ENCODE measurements around the gene ARHGDIG. TPM values are rescaled to one million over a fixed set of nuclear protein-coding genes. Genes with fewer than 3 reads are reported as not detected.

Gene ARHGDIG
- total RNA-seq, 4 donors from 2014 or later, result 2.1 TPM; not detected in 3

DNA sequence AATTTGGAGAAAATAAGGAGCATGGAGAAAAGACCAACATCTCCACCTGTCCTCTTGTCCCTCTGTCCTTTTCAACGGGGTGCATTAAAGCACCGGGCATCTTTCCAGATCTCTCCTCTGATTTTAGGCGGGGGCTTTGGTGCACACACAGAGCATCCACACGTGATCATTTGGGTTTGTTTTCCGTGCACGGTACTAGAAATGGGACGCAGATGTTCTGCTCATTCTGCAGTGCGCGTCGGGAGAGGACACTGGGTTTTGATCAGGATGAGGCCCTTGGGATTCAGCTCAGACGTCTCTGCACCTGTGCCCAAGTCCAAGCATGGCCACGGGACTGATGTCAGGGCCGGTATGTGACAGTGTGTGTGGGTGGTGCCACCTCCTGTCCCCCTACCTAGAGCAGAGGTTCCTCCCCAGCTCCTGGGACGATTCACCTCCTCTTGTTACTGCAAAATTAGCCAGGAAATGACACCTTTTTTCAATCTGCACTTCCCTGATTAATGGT, 34.5 kb downstream of the ARHGDIG start:
- intact Hi-C loops (cut with DNase I; ENCODE audit: low total_unique reads), result no loop called here
- no peaks in the 10 kb centered on the region for H3K36me3 ChIP-seq
- TF ChIP-seq, protein P1, sequence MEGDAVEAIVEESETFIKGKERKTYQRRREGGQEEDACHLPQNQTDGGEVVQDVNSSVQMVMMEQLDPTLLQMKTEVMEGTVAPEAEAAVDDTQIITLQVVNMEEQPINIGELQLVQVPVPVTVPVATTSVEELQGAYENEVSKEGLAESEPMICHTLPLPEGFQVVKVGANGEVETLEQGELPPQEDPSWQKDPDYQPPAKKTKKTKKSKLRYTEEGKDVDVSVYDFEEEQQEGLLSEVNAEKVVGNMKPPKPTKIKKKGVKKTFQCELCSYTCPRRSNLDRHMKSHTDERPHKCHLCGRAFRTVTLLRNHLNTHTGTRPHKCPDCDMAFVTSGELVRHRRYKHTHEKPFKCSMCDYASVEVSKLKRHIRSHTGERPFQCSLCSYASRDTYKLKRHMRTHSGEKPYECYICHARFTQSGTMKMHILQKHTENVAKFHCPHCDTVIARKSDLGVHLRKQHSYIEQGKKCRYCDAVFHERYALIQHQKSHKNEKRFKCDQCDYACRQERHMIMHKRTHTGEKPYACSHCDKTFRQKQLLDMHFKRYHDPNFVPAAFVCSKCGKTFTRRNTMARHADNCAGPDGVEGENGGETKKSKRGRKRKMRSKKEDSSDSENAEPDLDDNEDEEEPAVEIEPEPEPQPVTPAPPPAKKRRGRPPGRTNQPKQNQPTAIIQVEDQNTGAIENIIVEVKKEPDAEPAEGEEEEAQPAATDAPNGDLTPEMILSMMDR (IDR thresholded peaks at IDR 0.05), result no peak
- TF ChIP-seq POLR2A (IDR thresholded peaks at IDR 0.05), result no peak

DNA sequence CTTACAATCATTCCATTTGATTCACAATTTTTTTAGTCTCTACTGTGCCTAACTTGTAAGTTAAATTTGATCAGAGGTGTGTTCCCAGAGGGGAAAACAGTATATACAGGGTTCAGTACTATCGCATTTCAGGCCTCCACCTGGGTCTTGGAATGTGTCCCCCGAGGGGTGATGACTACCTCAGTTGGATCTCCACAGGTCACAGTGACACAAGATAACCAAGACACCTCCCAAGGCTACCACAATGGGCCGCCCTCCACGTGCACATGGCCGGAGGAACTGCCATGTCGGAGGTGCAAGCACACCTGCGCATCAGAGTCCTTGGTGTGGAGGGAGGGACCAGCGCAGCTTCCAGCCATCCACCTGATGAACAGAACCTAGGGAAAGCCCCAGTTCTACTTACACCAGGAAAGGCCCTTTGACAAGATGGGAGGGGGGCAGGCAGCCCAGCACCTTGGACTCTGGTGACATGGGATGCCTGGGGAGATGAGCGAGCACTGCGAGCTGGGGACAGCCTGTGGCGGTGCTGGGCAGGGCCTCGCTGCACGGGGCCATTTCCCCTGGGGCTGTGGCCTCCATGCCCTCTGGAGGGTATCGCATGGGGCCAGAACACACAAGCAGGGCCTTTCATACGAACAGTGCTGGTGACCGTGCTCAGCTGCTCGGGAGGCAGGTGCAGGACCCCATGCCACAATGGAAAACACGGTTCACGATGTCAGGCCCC, 36.5 kb downstream of the ARHGDIG start:
- no peak for DNase-seq
- Histone ChIP-seq H3K4me3 (no peak overlapping the region), H3K36me3 (no peaks in the 10 kb centered on the region), H3K27me3 (no peaks in the 10 kb centered on the region), H3K27ac (no peak overlapping the region), H3K9me3 (no peaks in the 10 kb centered on the region), H3K4me1 (no peaks in the 10 kb centered on the region)
- TF ChIP-seq, protein P1 (IDR thresholded peaks at IDR 0.05), result no peak
- peak in 1 of 2 donors; percentile 11 for TF ChIP-seq POLR2A (IDR thresholded peaks at IDR 0.05)
- intact Hi-C loops (cut with DNase I; ENCODE audit: low total_unique reads), result no loop called here

More for the DNA sequence above, 34.5 kb downstream of the ARHGDIG start:
- Histone ChIP-seq H3K27ac (no peak overlapping the region), H3K4me1 (no peaks in the 10 kb centered on the region), H3K27me3 (no peaks in the 10 kb centered on the region), H3K9me3 (no peaks in the 10 kb centered on the region), H3K4me3 (no peak overlapping the region)
- DNase-seq, result no peak

DNA sequence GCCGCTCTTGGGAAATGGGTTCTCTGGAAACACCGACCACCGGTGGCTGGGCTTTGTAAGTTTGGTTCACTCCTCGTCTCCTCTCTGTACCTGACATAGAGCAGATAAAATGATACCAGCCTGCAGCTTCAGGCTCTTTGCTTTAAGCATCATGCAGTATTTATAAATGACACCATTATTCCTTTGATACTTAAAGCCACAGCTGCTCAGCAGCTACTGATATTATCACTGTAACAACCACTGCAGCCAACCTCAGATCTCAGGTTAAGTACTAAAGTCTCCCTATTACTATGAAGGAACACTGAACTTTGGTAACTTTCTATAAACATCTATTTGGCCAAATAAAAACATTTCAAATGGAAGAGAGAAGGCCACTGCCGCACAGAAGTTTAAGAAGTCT, 37.2 kb downstream of the ARHGDIG start:
- TF ChIP-seq, protein P1 (IDR thresholded peaks at IDR 0.05), result no peak
- TF ChIP-seq POLR2A (IDR thresholded peaks at IDR 0.05), result no peak
- no peak for DNase-seq
- no peak overlapping the region for H3K27ac ChIP-seq
- no peaks in the 10 kb centered on the region for H3K4me1 ChIP-seq
- H3K4me3 ChIP-seq, result no peak overlapping the region
- no peaks in the 10 kb centered on the region for H3K27me3 ChIP-seq
- intact Hi-C loops (cut with DNase I; ENCODE audit: low total_unique reads), result no loop called here
- H3K36me3 ChIP-seq, result no peaks in the 10 kb centered on the region
- no peaks in the 10 kb centered on the region for H3K9me3 ChIP-seq

DNA sequence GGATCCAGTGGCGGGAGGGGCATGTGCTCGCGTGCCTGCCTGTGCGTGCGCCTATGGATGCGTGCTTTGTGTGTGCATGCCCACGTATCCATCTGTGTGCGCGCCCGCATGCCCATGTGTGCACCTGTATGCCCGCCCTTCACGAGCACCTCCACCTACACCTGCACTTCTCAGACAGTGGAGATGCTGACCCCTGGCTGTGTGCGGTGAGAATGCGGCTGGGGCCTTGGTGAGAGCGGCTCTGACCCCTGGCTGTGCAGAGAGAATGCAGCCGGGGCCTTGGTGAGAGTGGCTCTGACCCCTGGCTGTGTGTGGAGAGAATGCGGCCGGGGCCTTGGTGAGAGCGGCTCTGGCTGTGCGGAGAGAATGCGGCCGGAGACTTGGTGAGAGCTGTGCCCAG, 38.2 kb downstream of the ARHGDIG start:
- Histone ChIP-seq H3K36me3 (no peaks in the 10 kb centered on the region), H3K4me1 (no peaks in the 10 kb centered on the region), H3K27ac (no peak overlapping the region), H3K9me3 (no peaks in the 10 kb centered on the region), H3K27me3 (no peaks in the 10 kb centered on the region), H3K4me3 (no peak overlapping the region)
- TF ChIP-seq, protein P1 (IDR thresholded peaks at IDR 0.05), result no peak
- no peak for TF ChIP-seq POLR2A (IDR thresholded peaks at IDR 0.05)
- intact Hi-C loops (cut with DNase I; ENCODE audit: low total_unique reads), result no loop called here
- DNase-seq, result no peak

DNA sequence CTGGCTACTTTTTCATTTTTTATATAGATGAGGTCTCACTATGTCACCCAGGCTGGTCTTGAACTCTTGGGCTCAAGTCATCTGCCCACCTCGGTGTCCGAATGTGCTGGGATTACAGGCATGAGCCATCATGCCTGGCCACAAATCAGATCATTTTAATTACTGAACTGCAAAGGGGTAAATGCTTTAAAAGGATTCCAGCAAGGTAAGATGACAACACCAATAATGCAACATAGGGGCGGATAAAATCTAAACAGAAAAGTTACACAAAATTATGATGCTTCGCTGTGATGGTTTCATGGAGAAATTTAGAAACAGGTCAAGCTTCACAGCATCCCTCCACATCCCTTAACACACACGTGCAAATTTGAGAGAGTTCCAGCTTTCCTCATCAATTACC, 39.8 kb downstream of the ARHGDIG start:
- Histone ChIP-seq H3K27ac (no peak overlapping the region), H3K9me3 (no peaks in the 10 kb centered on the region), H3K27me3 (no peaks in the 10 kb centered on the region), H3K4me3 (no peak overlapping the region), H3K4me1 (no peaks in the 10 kb centered on the region), H3K36me3 (no peaks in the 10 kb centered on the region)
- TF ChIP-seq, protein P1 (IDR thresholded peaks at IDR 0.05), result no peak
- TF ChIP-seq POLR2A (IDR thresholded peaks at IDR 0.05), result no peak
- intact Hi-C loops (cut with DNase I; ENCODE audit: low total_unique reads), result no loop called here
- DNase-seq, result no peak

Data from uterus (tissue), 4 donors.